Measurements from ENCODE around the gene FGD4.

Gene FGD4

DNA sequence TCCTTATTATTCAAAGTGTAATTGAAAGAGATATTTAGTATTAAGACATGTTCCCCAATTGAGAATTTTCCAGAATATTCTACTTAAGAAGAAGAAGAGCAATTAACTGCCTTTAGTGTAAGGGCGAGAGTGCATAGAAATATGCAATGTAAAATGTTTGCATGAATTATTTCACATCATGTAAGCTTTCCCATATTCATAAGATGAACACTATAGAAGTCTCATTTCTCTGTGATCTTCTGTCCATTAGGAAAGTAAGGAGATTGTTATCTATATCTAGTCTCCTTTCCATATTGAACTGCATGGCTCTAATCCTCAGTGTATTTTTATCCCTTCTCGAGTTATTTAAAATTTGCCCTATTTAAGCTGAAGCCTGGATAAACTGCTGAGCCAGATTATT is 17.1 kb upstream of the FGD4 start:
- no peak overlapping the region for H3K4ac ChIP-seq (ENCODE audit: low read length)
- no peak for DNase-seq (ENCODE audit: low spot score)
- no CpG with 5 or more reads among the region's 2 CpGs for whole genome bisulfite sequencing, 2 donors (ENCODE audit: extremely low coverage in 2 of 2, insufficient read length in 2 of 2, insufficient replicate concordance in 1 of 2)

DNA sequence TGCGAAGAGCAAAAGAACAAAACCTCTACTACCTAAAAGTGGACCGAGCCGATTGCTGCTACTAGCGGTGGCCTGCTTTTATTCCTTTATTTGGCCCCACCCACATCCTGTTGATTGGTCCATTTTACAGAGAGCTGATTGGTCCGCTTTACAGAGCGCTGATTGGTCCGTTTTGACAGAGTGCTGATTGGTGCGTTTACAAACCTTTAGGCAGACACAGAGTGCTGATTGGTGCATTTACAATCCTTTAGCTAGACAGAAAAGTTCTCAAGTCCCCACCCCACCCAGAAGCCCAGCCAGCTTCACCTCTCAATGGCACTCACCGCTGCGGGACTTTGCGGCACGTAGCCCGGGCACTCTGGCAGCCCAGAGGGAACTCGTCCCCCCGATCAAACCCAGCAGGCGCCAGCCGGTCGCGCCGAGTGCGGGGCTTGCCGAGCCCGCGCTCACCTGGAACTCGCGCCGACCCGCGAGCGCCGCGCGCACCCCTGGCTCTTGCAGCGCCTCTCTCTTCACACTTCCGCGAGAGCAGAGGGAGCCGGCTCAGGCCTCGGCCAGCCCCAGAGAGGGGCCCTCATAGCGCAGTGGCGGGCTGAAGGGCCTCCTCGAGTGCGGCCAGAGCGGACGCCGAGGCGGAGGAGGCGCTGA is 8.7 kb upstream of the FGD4 start:
- H2BK120ac ChIP-seq (ENCODE audit: low read depth, low read length): no peak overlapping the region
- H3K27ac ChIP-seq (replicated peaks; ENCODE audit: low read length): no peak overlapping the region
- H3K9ac ChIP-seq (ENCODE audit: low read depth, low read length, poor library complexity): no peak overlapping the region
- no peak overlapping the region for H4K91ac ChIP-seq (ENCODE audit: low read depth, low read length, poor library complexity)
- no peaks in the 10 kb centered on the region for H3K9me3 ChIP-seq (replicated peaks in 1 of 2; ENCODE audit: control insufficient read depth in 2 of 2, insufficient read depth in 1 of 2, low read depth in 1 of 2, low read length in 2 of 2)
- H3K4me1 ChIP-seq (ENCODE audit: control insufficient read depth in 2 of 2, insufficient read depth in 1 of 2, low read depth in 1 of 2, low read length in 2 of 2): peaks cover 0 to 4% of the 10 kb centered on the region in 2 donors
- no peak overlapping the region for H3K23ac ChIP-seq (ENCODE audit: low read depth, low read length, poor library complexity)
- no peak overlapping the region for H3K14ac ChIP-seq (ENCODE audit: low read length)
- peak overlapping the region; percentile 48 for H3K18ac ChIP-seq (ENCODE audit: low read length)
- no peak overlapping the region for H3K4me2 ChIP-seq (ENCODE audit: insufficient read depth, low read length, poor library complexity, severe bottlenecking)
- no peak overlapping the region for H2AFZ ChIP-seq (ENCODE audit: low read length)
- no peak overlapping the region for H3K4ac ChIP-seq (ENCODE audit: low read length)
- no peak overlapping the region for H2BK5ac ChIP-seq (ENCODE audit: low read length)
- H2AK5ac ChIP-seq (ENCODE audit: low read depth, low read length): peak overlapping the region; percentile 46
- no peak overlapping the region for H3K4me3 ChIP-seq (ENCODE audit: low read length in 2 of 2)
- H2BK12ac ChIP-seq (ENCODE audit: low read length): no peak overlapping the region
- H2BK15ac ChIP-seq (ENCODE audit: low read length): peak overlapping the region; percentile 26
- H3K27me3 ChIP-seq (ENCODE audit: control insufficient read depth in 3 of 3, insufficient read depth in 3 of 3, low read depth in 1 of 3, low read length in 3 of 3): no peaks in the 10 kb centered on the region
- no peaks in the 10 kb centered on the region for H3K36me3 ChIP-seq (replicated peaks in 1 of 2; ENCODE audit: control insufficient read depth in 2 of 2, insufficient read depth in 2 of 2, low read length in 2 of 2)
- no peak for DNase-seq (ENCODE audit: low spot score)
- H3K79me1 ChIP-seq (ENCODE audit: low read depth, low read length): no peaks in the 10 kb centered on the region
- no CpG with 5 or more reads among the region's 47 CpGs for WGBS, 2 donors (ENCODE audit: extremely low coverage in 2 of 2, insufficient read length in 2 of 2, insufficient replicate concordance in 1 of 2)
- no peak overlapping the region for H4K8ac ChIP-seq (ENCODE audit: low read depth, low read length)

More for the DNA sequence above, 17.1 kb upstream of the FGD4 start:
- Histone ChIP-seq H3K4me1 (ENCODE audit: control insufficient read depth in 2 of 2, insufficient read depth in 1 of 2, low read depth in 1 of 2, low read length in 2 of 2) (peaks cover 0 to 2% of the 10 kb centered on the region in 2 donors), H3K27ac (replicated peaks; ENCODE audit: low read length) (no peak overlapping the region), H3K79me1 (ENCODE audit: low read depth, low read length) (no peaks in the 10 kb centered on the region), H3K9me3 (replicated peaks in 1 of 2; ENCODE audit: control insufficient read depth in 2 of 2, insufficient read depth in 1 of 2, low read depth in 1 of 2, low read length in 2 of 2) (no peaks in the 10 kb centered on the region), H3K14ac (ENCODE audit: low read length) (no peak overlapping the region), H2AFZ (ENCODE audit: low read length) (no peak overlapping the region), H3K4me2 (ENCODE audit: insufficient read depth, low read length, poor library complexity, severe bottlenecking) (no peak overlapping the region), H3K23ac (ENCODE audit: low read depth, low read length, poor library complexity) (no peak overlapping the region), H2BK120ac (ENCODE audit: low read depth, low read length) (no peak overlapping the region), H2BK5ac (ENCODE audit: low read length) (no peak overlapping the region), H2BK15ac (ENCODE audit: low read length) (no peak overlapping the region), H3K27me3 (ENCODE audit: control insufficient read depth in 3 of 3, insufficient read depth in 3 of 3, low read depth in 1 of 3, low read length in 3 of 3) (no peaks in the 10 kb centered on the region), H3K36me3 (replicated peaks in 1 of 2; ENCODE audit: control insufficient read depth in 2 of 2, insufficient read depth in 2 of 2, low read length in 2 of 2) (no peaks in the 10 kb centered on the region), H3K9ac (ENCODE audit: low read depth, low read length, poor library complexity) (no peak overlapping the region), H2AK5ac (ENCODE audit: low read depth, low read length) (no peak overlapping the region), H2BK12ac (ENCODE audit: low read length) (no peak overlapping the region), H3K4me3 (ENCODE audit: low read length in 2 of 2) (no peak overlapping the region), H3K18ac (ENCODE audit: low read length) (no peak overlapping the region), H4K8ac (ENCODE audit: low read depth, low read length) (no peak overlapping the region), H4K91ac (ENCODE audit: low read depth, low read length, poor library complexity) (no peak overlapping the region)

- no peak overlapping the region for H3K4ac ChIP-seq (ENCODE audit: low read length)
- peaks cover 0 to 9% of the 10 kb centered on the region in 2 donors for H3K4me1 ChIP-seq (ENCODE audit: control insufficient read depth in 2 of 2, insufficient read depth in 1 of 2, low read depth in 1 of 2, low read length in 2 of 2)
- no peak overlapping the region for H4K8ac ChIP-seq (ENCODE audit: low read depth, low read length)
- no peaks in the 10 kb centered on the region for H3K79me1 ChIP-seq (ENCODE audit: low read depth, low read length)
- H3K9ac ChIP-seq (ENCODE audit: low read depth, low read length, poor library complexity): no peak overlapping the region
- no peak overlapping the region for H2BK15ac ChIP-seq (ENCODE audit: low read length)
- H2BK120ac ChIP-seq (ENCODE audit: low read depth, low read length): no peak overlapping the region
- no peak overlapping the region for H3K4me2 ChIP-seq (ENCODE audit: insufficient read depth, low read length, poor library complexity, severe bottlenecking)
- no peak overlapping the region for H3K23ac ChIP-seq (ENCODE audit: low read depth, low read length, poor library complexity)
- H3K27ac ChIP-seq (replicated peaks; ENCODE audit: low read length): no peak overlapping the region
- peaks cover 0 to 11% (median 7%) of the 10 kb centered on the region in 3 experiments for H3K27me3 ChIP-seq (ENCODE audit: control insufficient read depth in 3 of 3, insufficient read depth in 3 of 3, low read depth in 1 of 3, low read length in 3 of 3)
- no peak overlapping the region for H4K91ac ChIP-seq (ENCODE audit: low read depth, low read length, poor library complexity)
- no peak overlapping the region for H2AK5ac ChIP-seq (ENCODE audit: low read depth, low read length)
- no peak for DNase-seq (ENCODE audit: low spot score)
- H3K9me3 ChIP-seq (replicated peaks in 1 of 2; ENCODE audit: control insufficient read depth in 2 of 2, insufficient read depth in 1 of 2, low read depth in 1 of 2, low read length in 2 of 2): no peaks in the 10 kb centered on the region
- H3K36me3 ChIP-seq (replicated peaks in 1 of 2; ENCODE audit: control insufficient read depth in 2 of 2, insufficient read depth in 2 of 2, low read length in 2 of 2): no peaks in the 10 kb centered on the region
- H3K18ac ChIP-seq (ENCODE audit: low read length): no peak overlapping the region
- no peak overlapping the region for H3K4me3 ChIP-seq (ENCODE audit: low read length in 2 of 2)
- H2AFZ ChIP-seq (ENCODE audit: low read length): peak overlapping the region; percentile 44
- H3K14ac ChIP-seq (ENCODE audit: low read length): no peak overlapping the region
- H2BK12ac ChIP-seq (ENCODE audit: low read length): no peak overlapping the region
- no peak overlapping the region for H2BK5ac ChIP-seq (ENCODE audit: low read length)
Observed at GRCh38 chr12:32395026-32395425, 4.3 kb upstream of the FGD4 start.

GRCh38 chr12:32397696-32398095 is 1.7 kb upstream of the FGD4 start:
- peaks cover 1 to 9% of the 10 kb centered on the region in 2 donors for H3K4me1 ChIP-seq (ENCODE audit: control insufficient read depth in 2 of 2, insufficient read depth in 1 of 2, low read depth in 1 of 2, low read length in 2 of 2)
- no CpG with 5 or more reads among the region's 4 CpGs for WGBS, 2 donors (ENCODE audit: extremely low coverage in 2 of 2, insufficient read length in 2 of 2, insufficient replicate concordance in 1 of 2)
- H3K23ac ChIP-seq (ENCODE audit: low read depth, low read length, poor library complexity): no peak overlapping the region

More at GRCh38 chr12:32397696-32398095, 1.7 kb upstream of the FGD4 start:
- H3K36me3 ChIP-seq (replicated peaks in 1 of 2; ENCODE audit: control insufficient read depth in 2 of 2, insufficient read depth in 2 of 2, low read length in 2 of 2): no peaks in the 10 kb centered on the region
- no peak overlapping the region for H2AFZ ChIP-seq (ENCODE audit: low read length)
- H2BK5ac ChIP-seq (ENCODE audit: low read length): no peak overlapping the region
- no peak overlapping the region for H3K9ac ChIP-seq (ENCODE audit: low read depth, low read length, poor library complexity)
- H4K8ac ChIP-seq (ENCODE audit: low read depth, low read length): no peak overlapping the region
- no peak overlapping the region for H4K91ac ChIP-seq (ENCODE audit: low read depth, low read length, poor library complexity)
- H3K4ac ChIP-seq (ENCODE audit: low read length): no peak overlapping the region
- no peak overlapping the region for H2BK120ac ChIP-seq (ENCODE audit: low read depth, low read length)
- H2BK12ac ChIP-seq (ENCODE audit: low read length): no peak overlapping the region
- H2AK5ac ChIP-seq (ENCODE audit: low read depth, low read length): no peak overlapping the region
- no peak overlapping the region for H3K27ac ChIP-seq (replicated peaks; ENCODE audit: low read length)
- no peak overlapping the region for H2BK15ac ChIP-seq (ENCODE audit: low read length)
- H3K79me1 ChIP-seq (ENCODE audit: low read depth, low read length): peaks cover 2% of the 10 kb centered on the region
- H3K4me3 ChIP-seq (ENCODE audit: low read length in 2 of 2): no peak overlapping the region
- no peak overlapping the region for H3K4me2 ChIP-seq (ENCODE audit: insufficient read depth, low read length, poor library complexity, severe bottlenecking)
- DNase-seq (ENCODE audit: low spot score): no peak
- no peak overlapping the region for H3K18ac ChIP-seq (ENCODE audit: low read length)
- no peaks in the 10 kb centered on the region for H3K9me3 ChIP-seq (replicated peaks in 1 of 2; ENCODE audit: control insufficient read depth in 2 of 2, insufficient read depth in 1 of 2, low read depth in 1 of 2, low read length in 2 of 2)
- H3K14ac ChIP-seq (ENCODE audit: low read length): no peak overlapping the region
- H3K27me3 ChIP-seq (ENCODE audit: control insufficient read depth in 3 of 3, insufficient read depth in 3 of 3, low read depth in 1 of 3, low read length in 3 of 3): peaks cover 0 to 11% (median 7%) of the 10 kb centered on the region in 3 experiments

Data from neuronal stem cell (in vitro differentiated cells).